Measurements from ENCODE around the gene RALA.
A peak's percentile ranks its signal among the peaks of the same experiment; 100 is the strongest.
"Not testable (repeated sequence)": the region's sequence is repeated elsewhere in the genome, so short reads cannot be mapped to it uniquely, and the experiment has no call there.

Gene RALA

GRCh38 chr7:39656415-39656814 lies 33.0 kb downstream of the RALA start:
- H3K36me3 ChIP-seq (ENCODE audit: insufficient read depth, low read depth, low read length): peaks cover 9% of the 10 kb centered on the region; the same call in 1 of the 2 replicates
- H3K9me3 ChIP-seq (ENCODE audit: insufficient read depth, low read depth, low read length): peaks cover 11% of the 10 kb centered on the region
- no peaks in the 10 kb centered on the region for H3K4me1 ChIP-seq (ENCODE audit: insufficient read depth, low read length)
- H3K4me3 ChIP-seq (ENCODE audit: low read length): no peak overlapping the region
- no peak overlapping the region for H3K9ac ChIP-seq (ENCODE audit: low read depth, low read length)
- no peak overlapping the region for H3K27ac ChIP-seq (ENCODE audit: low read length)
- H3K27me3 ChIP-seq (ENCODE audit: insufficient read depth, low read length): no peaks in the 10 kb centered on the region

DNA sequence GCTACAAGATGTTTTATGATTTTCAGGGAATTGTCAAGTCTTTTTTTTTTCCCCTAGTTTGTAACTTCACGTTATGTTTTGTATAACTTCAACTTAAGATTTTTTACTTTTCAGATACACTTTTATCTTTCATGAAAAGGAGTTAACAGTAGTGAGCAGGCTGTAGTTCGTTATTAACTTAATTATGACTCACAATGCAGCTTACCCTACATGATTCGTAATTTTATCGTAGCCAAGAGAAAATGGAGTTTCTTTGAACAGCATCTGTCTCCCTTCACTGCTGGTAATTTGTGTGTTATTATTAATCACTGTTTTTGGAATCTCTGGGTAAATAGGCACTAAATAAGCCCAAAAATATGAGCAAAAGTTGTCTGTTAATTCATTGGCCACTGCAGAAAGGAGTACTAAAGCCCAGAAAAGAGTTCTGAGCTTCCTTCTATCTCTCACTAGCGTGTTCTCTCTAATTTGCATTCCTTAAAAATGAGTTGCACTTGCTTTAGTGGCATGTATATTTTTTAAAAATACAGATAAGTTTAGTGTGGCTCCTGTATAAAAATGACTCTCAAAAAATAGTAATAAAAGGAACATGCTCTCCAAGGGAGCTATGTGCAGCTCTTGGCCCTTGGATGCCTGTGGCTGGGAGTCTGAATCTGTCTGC lies 36.1 kb downstream of the RALA start:
- peaks cover 17% of the 10 kb centered on the region; the same call in 1 of the 2 replicates for H3K36me3 ChIP-seq (ENCODE audit: insufficient read depth, low read depth, low read length)
- H3K27me3 ChIP-seq (ENCODE audit: insufficient read depth, low read length): no peaks in the 10 kb centered on the region
- H3K9ac ChIP-seq (ENCODE audit: low read depth, low read length): no peak overlapping the region
- peaks cover 19% of the 10 kb centered on the region for H3K9me3 ChIP-seq (ENCODE audit: insufficient read depth, low read depth, low read length)
- H3K4me3 ChIP-seq (ENCODE audit: low read length): no peak overlapping the region
- no peak overlapping the region for H3K27ac ChIP-seq (ENCODE audit: low read length)
- peaks cover 2% of the 10 kb centered on the region; the same call in 1 of the 2 replicates for H3K4me1 ChIP-seq (ENCODE audit: insufficient read depth, low read length)

DNA sequence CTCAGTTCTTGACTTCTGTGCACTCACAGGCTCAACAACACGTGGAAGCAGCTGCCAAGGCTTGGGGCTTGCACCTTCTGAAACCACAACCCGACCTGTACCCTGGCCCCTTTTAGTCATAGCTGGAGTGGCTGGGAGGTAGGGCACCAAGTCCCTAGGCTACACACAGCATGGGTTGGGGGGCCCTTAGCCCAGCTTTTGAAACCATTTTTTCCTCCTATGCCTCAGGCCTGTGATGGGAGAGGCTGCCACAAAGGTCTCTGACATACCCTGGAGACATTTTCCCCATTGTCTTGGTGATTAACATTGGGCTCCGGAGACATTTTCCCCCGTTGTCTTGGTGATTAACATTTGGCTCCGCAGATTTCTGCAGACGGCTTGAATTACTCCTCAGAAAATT lies 38.6 kb downstream of the RALA start:
- peaks cover 19% of the 10 kb centered on the region for H3K9me3 ChIP-seq (ENCODE audit: insufficient read depth, low read depth, low read length)
- H3K27ac ChIP-seq (ENCODE audit: low read length): no peak overlapping the region
- peaks cover 17% of the 10 kb centered on the region; the same call in 1 of the 2 replicates for H3K36me3 ChIP-seq (ENCODE audit: insufficient read depth, low read depth, low read length)
- H3K4me3 ChIP-seq (ENCODE audit: low read length): no peak overlapping the region
- peaks cover 24% of the 10 kb centered on the region; the same call in 1 of the 2 replicates for H3K4me1 ChIP-seq (ENCODE audit: insufficient read depth, low read length)
- no peak overlapping the region for H3K9ac ChIP-seq (ENCODE audit: low read depth, low read length)
- H3K27me3 ChIP-seq (ENCODE audit: insufficient read depth, low read length): no peaks in the 10 kb centered on the region

DNA sequence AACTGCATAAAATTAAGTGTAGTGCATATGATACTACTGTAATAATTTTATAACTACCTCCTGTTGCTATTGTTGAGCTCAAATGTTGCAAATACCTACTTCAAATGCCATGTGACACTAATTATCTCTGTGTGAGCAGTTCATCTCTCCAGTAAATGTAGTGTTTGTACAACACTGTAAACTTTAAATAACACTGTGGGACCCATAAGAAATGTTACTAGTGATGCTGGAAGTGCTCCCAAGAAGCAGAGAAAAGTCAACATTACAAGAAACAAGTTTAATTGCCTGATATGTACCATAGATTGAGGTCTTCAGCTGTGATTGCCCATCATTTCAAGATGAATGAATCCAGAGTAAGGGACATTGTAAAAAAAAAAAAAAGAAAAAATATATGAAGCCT lies 39.9 kb downstream of the RALA start:
- Histone ChIP-seq H3K4me3 (ENCODE audit: low read length) (no peak overlapping the region), H3K4me1 (ENCODE audit: insufficient read depth, low read length) (peaks cover 31% of the 10 kb centered on the region; the same call in 1 of the 2 replicates), H3K36me3 (ENCODE audit: insufficient read depth, low read depth, low read length) (peaks cover 17% of the 10 kb centered on the region; the same call in 1 of the 2 replicates), H3K27me3 (ENCODE audit: insufficient read depth, low read length) (no peaks in the 10 kb centered on the region), H3K27ac (ENCODE audit: low read length) (no peak overlapping the region), H3K9ac (ENCODE audit: low read depth, low read length) (no peak overlapping the region), H3K9me3 (ENCODE audit: insufficient read depth, low read depth, low read length) (peaks cover 19% of the 10 kb centered on the region)

DNA sequence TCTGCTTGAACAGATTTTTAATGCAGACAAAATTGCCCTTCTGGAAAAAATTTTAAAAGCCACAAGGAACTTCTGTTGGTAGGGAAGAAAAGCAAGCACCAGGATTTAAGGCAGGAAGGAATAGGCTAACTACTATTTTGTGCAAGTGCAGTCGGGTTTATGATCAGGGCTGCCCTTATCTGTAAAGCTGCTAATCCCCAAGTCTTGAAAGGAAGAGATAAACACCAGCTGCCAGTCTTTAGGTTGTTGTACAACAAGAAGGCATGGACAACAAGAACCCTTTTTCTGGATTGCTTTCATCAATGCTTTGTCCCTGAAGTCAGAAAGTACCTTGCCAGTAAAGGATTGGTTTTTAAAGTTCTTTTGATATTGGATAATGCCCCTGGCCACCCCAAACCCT lies 40.7 kb downstream of the RALA start:
- no peak overlapping the region for H3K4me3 ChIP-seq (ENCODE audit: low read length)
- peaks cover 31% of the 10 kb centered on the region; the same call in 1 of the 2 replicates for H3K4me1 ChIP-seq (ENCODE audit: insufficient read depth, low read length)
- H3K36me3 ChIP-seq (ENCODE audit: insufficient read depth, low read depth, low read length): peaks cover 17% of the 10 kb centered on the region; the same call in 1 of the 2 replicates
- peaks cover 19% of the 10 kb centered on the region for H3K9me3 ChIP-seq (ENCODE audit: insufficient read depth, low read depth, low read length)
- H3K27ac ChIP-seq (ENCODE audit: low read length): no peak overlapping the region
- no peak overlapping the region for H3K9ac ChIP-seq (ENCODE audit: low read depth, low read length)
- no peaks in the 10 kb centered on the region for H3K27me3 ChIP-seq (ENCODE audit: insufficient read depth, low read length)

- Histone ChIP-seq H3K27me3 (ENCODE audit: insufficient read depth, low read length) (no peaks in the 10 kb centered on the region), H3K9me3 (ENCODE audit: insufficient read depth, low read depth, low read length) (peaks cover 19% of the 10 kb centered on the region), H3K9ac (ENCODE audit: low read depth, low read length) (no peak overlapping the region), H3K4me1 (ENCODE audit: insufficient read depth, low read length) (peaks cover 31% of the 10 kb centered on the region; the same call in 1 of the 2 replicates), H3K27ac (ENCODE audit: low read length) (no peak overlapping the region), H3K4me3 (ENCODE audit: low read length) (no peak overlapping the region), H3K36me3 (ENCODE audit: insufficient read depth, low read depth, low read length) (peaks cover 17% of the 10 kb centered on the region; the same call in 1 of the 2 replicates)
These were observed 41.2 kb downstream of the RALA start for GRCh38 chr7:39664585-39664984.

GRCh38 chr7:39666562-39666961 lies 43.2 kb downstream of the RALA start:
- Histone ChIP-seq H3K27ac (ENCODE audit: low read length) (no peak overlapping the region), H3K4me1 (ENCODE audit: insufficient read depth, low read length) (peaks cover 31% of the 10 kb centered on the region; the same call in 1 of the 2 replicates), H3K9me3 (ENCODE audit: insufficient read depth, low read depth, low read length) (peaks cover 6% of the 10 kb centered on the region), H3K4me3 (ENCODE audit: low read length) (peak overlapping the region; percentile 15), H3K36me3 (ENCODE audit: insufficient read depth, low read depth, low read length) (peaks cover 6% of the 10 kb centered on the region; the same call in 1 of the 2 replicates), H3K27me3 (ENCODE audit: insufficient read depth, low read length) (no peaks in the 10 kb centered on the region), H3K9ac (ENCODE audit: low read depth, low read length) (peak overlapping the region; percentile 3; the same call in 1 of the 2 replicates)

- H3K36me3 ChIP-seq (ENCODE audit: insufficient read depth, low read depth, low read length): no peaks in the 10 kb centered on the region
These were observed 44.1 kb downstream of the RALA start for GRCh38 chr7:39667341-39667923.

DNA sequence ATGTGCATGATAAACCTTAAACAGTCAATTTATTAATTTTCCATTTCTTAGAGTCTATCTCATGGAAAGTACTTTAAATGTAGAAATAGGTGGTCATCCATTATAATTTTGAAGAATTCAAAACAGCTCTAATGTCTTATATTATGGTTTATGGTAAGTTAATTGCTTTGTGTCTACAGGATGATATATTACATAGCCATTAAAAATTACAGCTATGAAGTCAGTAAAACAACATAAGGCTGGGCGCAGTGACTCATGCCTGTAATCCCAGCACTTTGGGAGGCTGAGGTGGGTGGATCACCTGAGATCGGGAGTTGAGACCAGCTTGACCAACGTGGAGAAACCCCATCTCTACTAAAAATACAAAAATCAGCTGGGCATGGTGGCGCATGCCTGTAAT lies 44.9 kb downstream of the RALA start:
- H3K4me1 ChIP-seq (ENCODE audit: insufficient read depth, low read length): peaks cover 31% of the 10 kb centered on the region; the same call in 1 of the 2 replicates
- H3K9me3 ChIP-seq (ENCODE audit: insufficient read depth, low read depth, low read length); H3K36me3 ChIP-seq (ENCODE audit: insufficient read depth, low read depth, low read length); H3K27me3 ChIP-seq (ENCODE audit: insufficient read depth, low read length); H3K4me3 ChIP-seq (ENCODE audit: low read length); H3K9ac ChIP-seq (ENCODE audit: low read depth, low read length); H3K27ac ChIP-seq (ENCODE audit: low read length): not testable (repeated sequence)

More at GRCh38 chr7:39667341-39667923, 44.1 kb downstream of the RALA start:
- no peak overlapping the region for H3K4me3 ChIP-seq (ENCODE audit: low read length)
- no peaks in the 10 kb centered on the region for H3K9me3 ChIP-seq (ENCODE audit: insufficient read depth, low read depth, low read length)
- H3K27me3 ChIP-seq (ENCODE audit: insufficient read depth, low read length): no peaks in the 10 kb centered on the region
- peaks cover 31% of the 10 kb centered on the region; the same call in 1 of the 2 replicates for H3K4me1 ChIP-seq (ENCODE audit: insufficient read depth, low read length)
- no peak overlapping the region for H3K27ac ChIP-seq (ENCODE audit: low read length)
- H3K9ac ChIP-seq (ENCODE audit: low read depth, low read length): no peak overlapping the region

- H3K4me3 ChIP-seq (ENCODE audit: low read length): no peak overlapping the region
- H3K36me3 ChIP-seq (ENCODE audit: insufficient read depth, low read depth, low read length): no peaks in the 10 kb centered on the region
- no peaks in the 10 kb centered on the region for H3K27me3 ChIP-seq (ENCODE audit: insufficient read depth, low read length)
- no peak overlapping the region for H3K27ac ChIP-seq (ENCODE audit: low read length)
- H3K9ac ChIP-seq (ENCODE audit: low read depth, low read length): no peak overlapping the region
- peaks cover 26% of the 10 kb centered on the region; the same call in 1 of the 2 replicates for H3K4me1 ChIP-seq (ENCODE audit: insufficient read depth, low read length)
- H3K9me3 ChIP-seq (ENCODE audit: insufficient read depth, low read depth, low read length): no peaks in the 10 kb centered on the region
These were observed 46.7 kb downstream of the RALA start for GRCh38 chr7:39670052-39670451.

DNA sequence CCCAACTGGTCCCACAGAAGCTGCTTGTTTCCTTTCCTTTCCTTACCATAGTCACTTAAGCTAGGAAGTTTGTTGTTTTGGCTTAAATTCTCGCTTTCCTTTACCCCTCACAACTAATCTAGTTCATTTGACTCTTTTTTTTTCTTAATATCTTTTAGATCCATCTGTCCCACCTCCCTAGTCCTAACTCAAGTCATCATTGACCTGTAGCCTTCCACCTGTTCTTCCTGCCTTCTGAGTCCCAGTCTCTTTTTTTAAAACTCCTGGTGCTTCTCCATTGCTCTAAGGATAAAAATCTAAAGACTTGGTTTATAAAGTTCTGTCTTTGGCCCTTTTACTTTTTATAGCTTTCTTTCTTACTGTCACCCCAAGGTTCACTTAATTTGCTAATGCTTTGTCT lies 47.6 kb downstream of the RALA start:
- Histone ChIP-seq H3K36me3 (ENCODE audit: insufficient read depth, low read depth, low read length) (no peaks in the 10 kb centered on the region), H3K4me3 (ENCODE audit: low read length) (no peak overlapping the region), H3K27ac (ENCODE audit: low read length) (no peak overlapping the region), H3K27me3 (ENCODE audit: insufficient read depth, low read length) (no peaks in the 10 kb centered on the region), H3K9ac (ENCODE audit: low read depth, low read length) (no peak overlapping the region), H3K4me1 (ENCODE audit: insufficient read depth, low read length) (peaks cover 17% of the 10 kb centered on the region; the same call in 1 of the 2 replicates), H3K9me3 (ENCODE audit: insufficient read depth, low read depth, low read length) (no peaks in the 10 kb centered on the region)

- Histone ChIP-seq H3K4me1 (ENCODE audit: insufficient read depth, low read length) (peaks cover 5% of the 10 kb centered on the region; the same call in 1 of the 2 replicates), H3K27ac (ENCODE audit: low read length) (no peak overlapping the region), H3K9ac (ENCODE audit: low read depth, low read length) (no peak overlapping the region), H3K36me3 (ENCODE audit: insufficient read depth, low read depth, low read length) (no peaks in the 10 kb centered on the region; the same call in 1 of the 2 replicates), H3K4me3 (ENCODE audit: low read length) (no peak overlapping the region), H3K9me3 (ENCODE audit: insufficient read depth, low read depth, low read length) (peaks cover 5% of the 10 kb centered on the region), H3K27me3 (ENCODE audit: insufficient read depth, low read length) (no peaks in the 10 kb centered on the region)
These were observed 48.8 kb downstream of the RALA start for GRCh38 chr7:39672176-39672575.

All from iPS-20b (cell line).